Measurements from ENCODE around the gene TAF5. TPM values are rescaled to one million over a fixed set of nuclear protein-coding genes. Genes with fewer than 3 reads are reported as not detected.
"Not testable (repeated sequence)": the region's sequence is repeated elsewhere in the genome, so short reads cannot be mapped to it uniquely, and the experiment has no call there.

TAF5 gene
- 5.5 and 7.7 TPM in 2 replicates for total RNA-seq (2014; rRNA removed; shearing (Covaris generic))

GRCh38 chr10:103367782-103368518 is at the start of gene TAF5:
TAF5 (plus strand) TSS chr10:103367976; CDS start chr10:103367990, 14 bp downstream.
- peak; percentile 95 for DNase-seq (ENCODE audit: low spot score)

GRCh38 chr10:103327906-103328305 is 39.9 kb upstream of the TAF5 start:
- no peak for DNase-seq (ENCODE audit: low spot score)

- peak; percentile 47 for DNase-seq (ENCODE audit: low spot score)
Measured at GRCh38 chr10:103333934-103334520, 33.7 kb upstream of the TAF5 start.

DNA sequence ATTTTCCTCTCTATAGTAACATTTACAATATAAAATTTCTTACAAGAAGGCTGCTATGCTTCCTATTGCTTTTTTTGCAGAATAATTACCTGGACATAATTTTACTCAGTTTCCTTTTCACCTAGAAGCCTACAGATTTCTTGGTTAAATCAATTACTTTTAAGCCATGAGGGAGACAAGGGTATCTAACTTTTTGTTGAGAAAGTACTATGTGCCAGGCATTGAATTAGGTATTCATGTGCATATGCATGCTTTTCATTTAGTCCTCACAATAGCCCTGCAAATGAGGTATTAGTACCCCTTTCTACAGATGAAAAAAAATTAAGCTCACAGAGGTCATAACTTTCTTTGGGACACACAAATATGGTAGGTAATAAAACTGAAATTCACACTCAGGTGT is 33.2 kb upstream of the TAF5 start:
- no peak for DNase-seq (ENCODE audit: low spot score)

DNA sequence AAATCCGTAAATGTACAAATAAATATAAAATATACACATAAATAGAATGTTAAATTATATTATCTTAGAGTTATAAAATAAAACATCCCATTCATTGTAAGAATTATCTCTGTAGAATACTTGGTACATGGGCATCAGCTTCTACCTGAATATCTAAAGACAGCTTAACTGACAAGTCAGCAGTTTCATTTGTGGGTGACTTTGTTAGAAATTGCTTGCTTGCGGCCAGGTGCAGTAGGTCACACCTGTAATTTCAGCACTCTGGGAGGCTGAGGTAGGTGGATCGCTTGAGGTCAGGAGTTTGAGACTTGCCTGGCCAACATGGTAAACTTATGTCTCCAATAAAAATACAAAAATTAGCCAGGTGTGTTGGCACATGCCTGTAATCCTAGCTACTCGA is 31.4 kb upstream of the TAF5 start:
- no peak for DNase-seq (ENCODE audit: low spot score)

- no peak for DNase-seq (ENCODE audit: low spot score)
Measured at GRCh38 chr10:103350175-103350516, 17.6 kb upstream of the TAF5 start.

GRCh38 chr10:103350517-103351260 is 17.1 kb upstream of the TAF5 start, which contains the start of gene PCGF6:
PCGF6 (minus strand) TSS chr10:103351140; CDS start chr10:103351066, 74 bp downstream.
- DNase-seq (ENCODE audit: low spot score) = peak; percentile 70

DNA sequence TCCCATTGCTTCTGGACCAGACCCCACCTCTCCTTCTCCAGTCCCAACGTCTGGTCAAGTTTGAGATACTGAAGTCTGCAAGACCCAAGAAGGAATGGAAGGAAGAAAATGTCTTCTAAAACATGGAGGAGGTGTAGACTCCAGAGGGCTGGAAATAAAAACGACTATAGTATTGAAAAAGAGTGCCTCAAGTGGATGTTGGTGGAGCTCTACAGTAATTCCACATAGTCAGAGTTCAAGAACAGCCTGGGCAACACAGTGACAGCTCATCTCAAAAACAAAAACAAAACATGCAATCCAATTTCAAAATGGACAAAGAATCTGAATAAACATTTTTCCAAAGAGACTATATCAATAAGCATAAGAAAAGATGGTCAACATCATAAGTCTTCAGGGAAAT is 14.5 kb upstream of the TAF5 start:
- no peak for DNase-seq (ENCODE audit: low spot score)

GRCh38 chr10:103354567-103354966 is 13.2 kb upstream of the TAF5 start:
- DNase-seq (ENCODE audit: low spot score) = not testable (repeated sequence)

DNA sequence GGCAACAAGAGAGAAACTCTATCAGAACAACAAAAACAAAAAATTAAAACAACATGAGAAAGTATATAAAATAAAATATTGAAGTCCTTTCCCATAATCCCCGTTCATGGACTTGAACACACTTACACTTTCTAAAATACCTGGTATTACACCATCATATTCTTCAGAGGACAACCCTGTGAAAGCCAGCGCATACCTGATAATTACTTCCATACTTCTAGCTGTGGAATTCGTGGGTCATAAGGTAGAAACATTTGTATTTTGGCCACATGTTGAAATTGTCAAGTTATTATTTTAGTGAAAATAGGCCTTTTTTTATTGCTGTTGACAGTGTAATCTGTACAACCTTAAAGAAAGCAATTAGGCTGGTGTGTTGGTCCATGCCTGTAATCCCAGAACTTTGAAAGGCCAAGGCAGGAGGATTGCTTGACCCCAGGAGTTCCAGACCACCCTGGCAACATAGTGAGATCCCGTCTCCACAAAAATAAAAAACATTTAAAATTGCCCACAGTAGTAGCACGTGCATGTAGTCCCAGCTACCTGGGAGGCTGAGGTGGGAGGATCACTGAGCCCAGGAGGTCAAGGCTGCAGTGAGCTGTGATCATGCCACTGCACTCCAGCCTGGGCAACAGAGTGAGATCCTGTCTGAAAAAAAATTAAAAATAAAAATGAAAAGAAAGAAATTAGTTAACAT is 11.7 kb upstream of the TAF5 start:
- DNase-seq (ENCODE audit: low spot score) = no peak

DNA sequence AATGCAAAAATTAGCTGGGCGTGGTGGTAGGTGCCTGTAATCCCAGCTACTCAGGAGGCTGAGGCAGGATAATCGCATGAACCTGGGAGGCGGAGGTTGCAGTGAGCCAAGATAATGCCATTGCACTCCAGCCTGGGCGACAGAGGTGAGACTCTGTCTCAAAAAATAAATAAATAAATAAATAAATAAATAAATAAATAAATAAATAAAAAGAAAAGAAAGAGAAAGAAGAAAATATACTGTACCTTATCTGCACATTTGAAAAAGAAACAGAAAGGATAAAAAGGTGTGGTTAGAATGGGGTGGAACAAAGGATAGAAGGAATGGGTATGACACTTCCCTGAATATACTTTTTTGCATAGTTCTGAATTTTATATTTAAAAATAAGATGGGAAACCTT is 8.3 kb upstream of the TAF5 start:
- not testable (repeated sequence) for DNase-seq (ENCODE audit: low spot score)

- not testable (repeated sequence) for DNase-seq (ENCODE audit: low spot score)
Measured at GRCh38 chr10:103360791-103361190, 7.0 kb upstream of the TAF5 start.

GRCh38 chr10:103367379-103367781 is 396 bp upstream of the TAF5 start:
- DNase-seq (ENCODE audit: low spot score) = no peak

GRCh38 chr10:103373544-103373943 is 5.8 kb downstream of the TAF5 start:
- no peak for DNase-seq (ENCODE audit: low spot score)

GRCh38 chr10:103374263-103374662 is 6.5 kb downstream of the TAF5 start:
- no peak for DNase-seq (ENCODE audit: low spot score)

GRCh38 chr10:103382769-103383168 is 15.0 kb downstream of the TAF5 start:
- no peak for DNase-seq (ENCODE audit: low spot score)

DNA sequence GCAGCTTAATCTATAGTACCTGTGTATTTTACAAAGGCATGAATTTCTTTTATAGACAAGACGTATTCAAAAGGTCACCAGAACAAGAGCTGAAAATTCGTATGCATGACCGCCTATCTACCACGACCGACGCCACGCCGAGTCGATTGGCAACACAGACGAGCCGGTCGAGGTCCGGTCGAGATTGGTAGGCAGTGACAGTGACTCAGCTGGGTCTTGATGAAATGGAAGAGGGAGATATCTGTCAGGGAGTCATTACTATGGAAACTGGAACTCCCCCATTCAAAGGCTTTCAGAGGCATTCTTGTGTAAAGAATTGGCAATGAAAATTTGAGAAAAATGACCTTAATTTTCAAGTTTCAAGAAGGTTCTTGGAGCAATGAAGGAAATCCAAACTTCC is 26.4 kb downstream of the TAF5 start:
- DNase-seq (ENCODE audit: low spot score) = no peak

GRCh38 chr10:103395754-103396066 is 27.9 kb downstream of the TAF5 start:
- DNase-seq (ENCODE audit: low spot score) = peak; percentile 42

DNA sequence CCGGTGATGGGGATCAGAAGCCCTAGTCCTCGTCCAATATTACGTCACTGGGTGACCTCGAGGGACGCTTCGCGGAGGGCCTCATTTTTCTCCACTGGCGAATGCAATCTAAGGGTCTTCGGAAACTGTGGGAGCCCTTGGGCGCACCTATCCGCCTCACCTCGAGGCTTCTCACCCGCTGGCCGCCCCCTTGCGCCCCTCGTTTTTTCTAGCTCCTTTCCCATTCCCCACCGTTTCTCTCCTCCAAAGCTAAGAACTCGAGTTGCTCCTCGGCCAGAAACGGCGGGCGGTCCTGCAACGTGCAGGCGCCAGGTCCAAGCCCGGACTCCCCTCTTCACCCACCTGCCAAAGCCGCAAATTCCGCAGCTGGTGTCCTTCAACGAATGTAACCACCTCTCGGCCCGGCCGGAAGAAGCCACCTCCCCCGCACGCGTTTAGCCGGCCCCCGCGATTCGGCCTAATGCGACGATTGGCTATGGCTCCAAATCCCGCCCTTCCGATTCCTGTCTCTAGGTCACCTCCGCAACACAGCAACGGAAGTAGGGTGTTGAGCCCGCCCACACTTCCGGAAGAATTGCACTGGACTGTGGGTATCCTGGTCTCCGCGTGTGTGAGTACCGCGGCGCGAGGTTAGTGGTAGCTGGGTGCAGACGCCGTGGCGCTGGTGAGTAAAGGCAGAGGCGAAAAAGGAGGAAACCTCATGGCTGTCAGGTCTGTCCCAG is 28.5 kb downstream of the TAF5 start, which contains the start of the genes ATP5MK and PDCD11:
Gene ATP5MK, minus strand, starts transcription at position 409 of the 722 bp plus-strand sequence. CDS start 4,018 bp downstream, outside the sequence.
Gene PDCD11, plus strand, starts transcription at position 560 of the 722 bp plus-strand sequence. CDS start 1,801 bp downstream, outside the sequence.
- peak; percentile 99 for DNase-seq (ENCODE audit: low spot score)

DNA sequence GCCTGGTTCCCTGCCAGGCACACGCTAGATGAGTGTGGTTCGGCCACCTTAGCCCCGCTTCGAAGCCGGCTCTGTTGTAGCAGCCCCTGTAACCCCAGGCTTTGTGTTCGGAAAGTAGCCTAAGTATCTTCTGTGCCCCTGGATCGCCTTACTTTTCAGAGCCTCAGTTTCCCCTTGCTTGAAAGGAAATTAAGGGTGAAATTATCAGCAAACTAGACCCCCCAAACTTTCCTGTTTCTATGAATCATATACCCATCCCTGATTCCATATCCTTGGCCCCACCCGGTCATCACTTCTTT is 29.0 kb downstream of the TAF5 start:
- DNase-seq (ENCODE audit: low spot score) = no peak

DNA sequence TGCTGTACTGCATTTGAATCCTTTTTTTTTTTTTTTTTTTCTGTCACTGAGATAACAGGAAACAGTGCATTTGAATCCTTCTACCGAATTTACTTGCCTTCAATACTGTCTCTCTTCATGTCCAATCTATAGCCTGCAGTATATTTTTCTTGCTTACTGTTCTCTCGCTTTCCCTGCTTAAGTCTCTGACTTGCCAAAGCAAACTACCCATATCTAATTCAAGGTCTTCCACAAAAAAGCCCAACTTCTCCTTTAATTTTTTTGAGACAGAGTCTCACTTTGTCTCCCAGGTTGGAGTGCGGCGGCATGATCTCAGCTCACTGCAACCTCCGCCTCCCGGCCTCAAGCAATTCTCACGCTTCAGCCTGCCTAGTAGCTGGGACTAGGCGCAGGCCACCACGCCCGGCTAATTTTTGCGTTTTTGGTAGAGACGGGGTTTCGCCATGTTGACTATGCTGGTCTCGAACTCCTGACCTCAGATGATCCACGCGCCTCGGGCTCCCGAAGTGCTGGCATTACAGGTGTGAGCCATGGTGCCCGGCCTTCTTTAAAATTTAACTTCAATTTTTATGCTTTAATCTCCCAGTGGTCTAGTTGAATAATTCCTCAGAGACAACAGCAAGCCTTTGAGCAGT is 29.5 kb downstream of the TAF5 start:
- DNase-seq (ENCODE audit: low spot score) = no peak

Data from HT-29 (cell line).